Measurements from ENCODE around the gene SPSB3. TPM values are rescaled to one million over a fixed set of nuclear protein-coding genes. Genes with fewer than 3 reads are reported as not detected.

Gene SPSB3
- total and polyA plus RNA-seq, 9 of the 15 experiments (the other 6 are each of a cell fraction or from before 2014, with no cell fraction given) = 0.39 to 37.4 (median 7.1) TPM

GRCh38 chr16:1775006-1775845, 7.1 kb downstream of the SPSB3 start:
- Histone ChIP-seq H3K27ac (ENCODE audit: extremely low read depth, low read depth, low read length) (no peak overlapping the region), H3K9me3 (replicated peaks; ENCODE audit: control insufficient read depth, insufficient read depth, low read depth, low read length) (no peaks in the 10 kb centered on the region), H3K9me1 (ENCODE audit: control insufficient read depth, insufficient read depth, low read length) (peaks cover 2% of the 10 kb centered on the region), H3K79me2 (ENCODE audit: control insufficient read depth, insufficient read depth, low read length) (peaks cover 47% of the 10 kb centered on the region), H3K4me1 (replicated peaks in 1 of 2; ENCODE audit: control insufficient read depth in 2 of 2, insufficient read depth in 2 of 2, low read length in 2 of 2) (peaks cover 16 to 97% of the 10 kb centered on the region in 2 experiments; a peak in 4 of 5 replicates), H3K4me3 (no peak overlapping the region), H4K20me1 (replicated peaks; ENCODE audit: control insufficient read depth, insufficient read depth, low read length) (peaks cover 7% of the 10 kb centered on the region; the same call in 1 of the 2 replicates), H3K36me3 (ENCODE audit: control insufficient read depth, insufficient read depth, low read length) (peaks cover 55% of the 10 kb centered on the region; the same call in 2 of the 3 replicates), H3K27me3 (ENCODE audit: control insufficient read depth in 2 of 2, insufficient read depth in 2 of 2, low read length in 2 of 2) (no peaks in the 10 kb centered on the region), H3K9ac (ENCODE audit: insufficient read depth in 1 of 2, low read depth in 2 of 2, low read length in 2 of 2) (peak overlapping the region in 1 of 2 experiments; percentile 93; a peak in 2 of 4 replicates), H3K4me2 (ENCODE audit: insufficient read depth, low read length) (no peak overlapping the region), H2AFZ (ENCODE audit: low read depth, low read length) (no peak overlapping the region)
- TF ChIP-seq POLR2G (IDR thresholded peaks at IDR 0.05; ENCODE audit: low read depth, low read length) = peak; percentile 37; the same call in 1 of the 2 replicates
- no peak for TF ChIP-seq ZNF79 (CRISPR knock-in tag; IDR thresholded peaks at IDR 0.05; ENCODE audit: low read depth)
- intact Hi-C loops (cut with micrococcal nuclease) = no loop called here
- no TSS peak for BruUV-seq (replicated peaks)
- ChIA-PET POLR2A (interaction anchor here (0.5 to 1.9 kb wide), 6 partner anchors 8 to 190 kb away, joined by 3 to 11 read pairs (median 3); partner anchors contain the start of genes NUBP2 and RPS2), CTCF (ENCODE audit: low intra/inter-chr PET ratio) (no interaction called here)
- FAIRE-seq = no peak
- WGBS (ENCODE audit: insufficient coverage, low coverage, missing lambda C conversion rate) = 92% methylated on average over 29 of the region's 30 CpGs
- ATAC-seq = no peak
- in situ Hi-C loops (cut with MboI) = no loop called here
- DNase-seq (ENCODE audit: extremely low read depth in 1 of 4, low spot score in 3 of 4) = no peak

- DNase-seq (ENCODE audit: extremely low read depth in 1 of 4, low spot score in 3 of 4) (no peak), FAIRE-seq (no peak), ATAC-seq (no peak)
- no TSS peak for BruUV-seq (replicated peaks)
- Histone ChIP-seq H2AFZ (ENCODE audit: low read depth, low read length) (no peak overlapping the region), H3K27ac (ENCODE audit: extremely low read depth, low read depth, low read length) (no peak overlapping the region), H3K79me2 (ENCODE audit: control insufficient read depth, insufficient read depth, low read length) (peaks cover 51% of the 10 kb centered on the region), H3K4me1 (replicated peaks in 1 of 2; ENCODE audit: control insufficient read depth in 2 of 2, insufficient read depth in 2 of 2, low read length in 2 of 2) (peaks cover 20 to 97% of the 10 kb centered on the region in 2 experiments; a peak in 4 of 5 replicates), H3K9me1 (ENCODE audit: control insufficient read depth, insufficient read depth, low read length) (peaks cover 2% of the 10 kb centered on the region), H3K4me2 (ENCODE audit: insufficient read depth, low read length) (peak overlapping the region; percentile 98; the same call in 1 of the 2 replicates), H4K20me1 (replicated peaks; ENCODE audit: control insufficient read depth, insufficient read depth, low read length) (peaks cover 8% of the 10 kb centered on the region; the same call in 1 of the 2 replicates), H3K27me3 (ENCODE audit: control insufficient read depth in 2 of 2, insufficient read depth in 2 of 2, low read length in 2 of 2) (no peaks in the 10 kb centered on the region), H3K9ac (ENCODE audit: insufficient read depth in 1 of 2, low read depth in 2 of 2, low read length in 2 of 2) (peak overlapping the region in 1 of 2 experiments; percentile 93; a peak in 2 of 4 replicates), H3K4me3 (peak overlapping the region; percentile 96), H3K36me3 (ENCODE audit: control insufficient read depth, insufficient read depth, low read length) (peaks cover 60% of the 10 kb centered on the region; the same call in 2 of the 3 replicates), H3K9me3 (replicated peaks; ENCODE audit: control insufficient read depth, insufficient read depth, low read depth, low read length) (no peaks in the 10 kb centered on the region)
- CTCF ChIA-PET (ENCODE audit: low intra/inter-chr PET ratio) = interaction anchor here (1.5 to 2.6 kb wide), 2 partner anchors 38 to 155 kb away, joined by 4 to 8 read pairs; no protein-coding TSS in a partner anchor
- WGBS (ENCODE audit: insufficient coverage, low coverage, missing lambda C conversion rate) = 85% methylated on average over 5 of the region's 7 CpGs
- intact Hi-C loops (cut with micrococcal nuclease) = no loop called here
- POLR2A ChIA-PET = interaction anchor here (0.7 to 1.9 kb wide), 5 partner anchors 9 to 190 kb away, joined by 3 to 11 read pairs (median 3); partner anchors contain the start of genes NUBP2 and RPS2
- in situ Hi-C loops (cut with MboI) = no loop called here
- TF ChIP-seq NFATC3 (IDR thresholded peaks at IDR 0.05) = no peak
- no peak for TF ChIP-seq ZBTB12 (CRISPR knock-in tag; IDR thresholded peaks at IDR 0.05)
- TF ChIP-seq ZBTB7A (IDR thresholded peaks at IDR 0.05; ENCODE audit: borderline replicate concordance, control insufficient read depth, low read depth, low read length) = 0 out of 2 replicates have a peak, but pooled peaks have one; percentile 28
- no peak for TF ChIP-seq RNF219 (CRISPR knock-in tag; IDR thresholded peaks at IDR 0.05)
- TF ChIP-seq MTF1 (CRISPR knock-in tag; IDR thresholded peaks at IDR 0.05; ENCODE audit: borderline replicate concordance) = no peak
- no peak for TF ChIP-seq CTBP1 (IDR thresholded peaks at IDR 0.05; ENCODE audit: borderline replicate concordance)
Measured at GRCh38 chr16:1774448-1774780, 8.0 kb downstream of the SPSB3 start.

Data from K562 (cell line).